Common myeloid progenitor, CD34-positive (primary cell): ENCODE measurements around the gene FHDC1.

Experiments used
- CTCF ChIA-PET: fragments of 350-600 bp; sonication (Branson Sonifier 250); formaldehyde crosslinking; loops from one replicate; lab custom pipeline; 2021; ENCODE audit warnings: antibody characterized with exemption; lab: Charles Lee
- POLR2A ChIA-PET: fragments of 350-600 bp; sonication (Branson Sonifier 250); formaldehyde crosslinking; loops from one replicate; lab custom pipeline; 2021; ENCODE audit warnings: antibody characterized with exemption; lab: Charles Lee
- DNase-seq, 3 donors: peaks; one replicate each; pipeline versions ENCODE4 v3.0.0 to v3.0.0-alpha.2; 2013
- H3K27ac ChIP-seq, 2 experiments: 1 replicate in 1 of 2; 2 replicates in 1 of 2; pipeline ENCODE4 v1.7.0; 2013; ENCODE audit warnings: inconsistent platforms in 2 of 2, low read length in 2 of 2, mild to moderate bottlenecking in 2 of 2, low read depth in 1 of 2, moderate library complexity in 1 of 2; ENCODE audit not compliant: severe bottlenecking in 2 of 2, insufficient read depth in 1 of 2, poor library complexity in 1 of 2
- H3K27me3 ChIP-seq, 5 experiments: replicated peaks in 2 of 5; 1 replicate in 3 of 5; 2 replicates in 2 of 5; pipeline versions ENCODE4 v1.6.1 to v1.7.0; 2013; ENCODE audit warnings: low read length in 4 of 5, mild to moderate bottlenecking in 2 of 5, moderate library complexity in 2 of 5, inconsistent platforms in 1 of 5; ENCODE audit not compliant: insufficient read depth in 5 of 5, control insufficient read depth in 4 of 5
- H3K36me3 ChIP-seq, 4 experiments: 1 replicate in 2 of 4; 2 replicates in 2 of 4; pipeline versions ENCODE4 v1.6.1 to v1.7.0; 2013; ENCODE audit warnings: low read length in 3 of 4, control low read depth in 1 of 4, mild to moderate bottlenecking in 1 of 4; ENCODE audit not compliant: control insufficient read depth in 4 of 4, insufficient read depth in 4 of 4
- H3K4me1 ChIP-seq, 4 experiments: 1 replicate in 3 of 4; 2 replicates in 1 of 4; pipeline versions ENCODE4 v1.6.1 to v1.7.1; 2013; ENCODE audit warnings: low read length in 3 of 4, mild to moderate bottlenecking in 3 of 4, control low read depth in 1 of 4, inconsistent platforms in 1 of 4, moderate library complexity in 1 of 4; ENCODE audit not compliant: control insufficient read depth in 4 of 4, insufficient read depth in 4 of 4; ENCODE audit errors: control extremely low read depth in 1 of 4
- H3K4me3 ChIP-seq, 7 experiments: 1 replicate in 4 of 7; 2 replicates in 3 of 7; pipeline versions ENCODE4 v1.5.1 to v1.7.0; 2013; ENCODE audit warnings: mild to moderate bottlenecking in 7 of 7, low read length in 6 of 7, moderate library complexity in 6 of 7, inconsistent platforms in 2 of 7, low read depth in 2 of 7, control low read depth in 1 of 7; ENCODE audit not compliant: insufficient read depth in 4 of 7, control insufficient read depth in 1 of 7; ENCODE audit errors: extremely low read depth in 1 of 7
- H3K9me3 ChIP-seq, 5 experiments: 1 replicate in 4 of 5; 2 replicates in 1 of 5; pipeline versions ENCODE4 v1.6.1 to v1.7.1; 2013; ENCODE audit warnings: low read length in 4 of 5, mild to moderate bottlenecking in 2 of 5, inconsistent platforms in 1 of 5, low read depth in 1 of 5, moderate library complexity in 1 of 5; ENCODE audit not compliant: control insufficient read depth in 4 of 5, insufficient read depth in 2 of 5; ENCODE audit errors: control extremely low read depth in 1 of 5
- WGBS: methylation state at CpG from one replicate; pipeline ENCODE4 v1.1.5; 2013; ENCODE audit not compliant: insufficient coverage; 5-methylcytosine and 5-hydroxymethylcytosine counted together

FHDC1 gene

DNA sequence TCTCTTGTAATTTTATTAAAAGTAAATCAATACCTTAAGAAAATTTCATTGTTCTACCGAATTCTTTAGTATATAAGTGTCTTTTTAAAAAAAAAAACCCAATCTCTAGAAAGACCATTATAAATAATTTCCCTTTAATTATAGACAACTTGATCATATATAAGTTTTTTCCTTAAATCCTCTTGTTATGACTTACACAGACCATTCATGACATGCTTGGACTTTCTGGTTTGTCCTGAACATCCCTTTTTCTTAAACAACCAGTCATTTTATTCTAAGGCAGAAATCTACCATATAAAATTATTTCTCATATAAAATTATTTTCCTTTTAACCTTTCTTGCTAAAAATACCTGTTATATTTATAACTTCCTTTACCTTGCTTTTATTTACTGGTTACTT lies 15.4 kb upstream of the FHDC1 start:
- POLR2A ChIA-PET, result no interaction called here
- Histone ChIP-seq H3K4me3 (no peak overlapping the region), H3K9me3 (peaks cover 3 to 15% (median 8%) of the 10 kb centered on the region in 5 experiments), H3K4me1 (no peaks in the 10 kb centered on the region), H3K27ac (no peak overlapping the region), H3K36me3 (no peaks in the 10 kb centered on the region), H3K27me3 (no peaks in the 10 kb centered on the region)
- no CpG with 5 or more reads among the region's 1 CpG for WGBS
- CTCF ChIA-PET, result no interaction called here
- DNase-seq, result peak in 2 of 3 donors; percentile 45 to 50

DNA sequence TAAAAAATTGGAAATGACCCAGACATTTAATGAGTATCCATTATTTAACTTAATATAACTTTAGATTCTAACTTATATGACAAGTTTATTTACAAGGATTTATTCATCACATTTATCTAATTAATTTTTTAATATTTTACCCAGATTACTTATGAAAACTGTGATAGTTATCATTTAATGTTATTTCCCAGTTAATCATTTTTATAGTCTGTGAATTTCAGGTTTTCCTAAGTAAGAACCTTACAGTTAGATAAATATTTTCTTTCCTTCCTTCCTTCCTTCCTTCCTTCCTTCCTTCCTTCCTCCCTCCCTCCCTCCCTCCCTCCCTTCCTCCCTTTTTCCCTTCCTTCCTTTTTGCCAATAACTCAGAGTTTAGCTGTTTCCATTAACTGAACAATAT lies 14.8 kb upstream of the FHDC1 start:
- DNase-seq, result no peak
- ChIA-PET CTCF (no interaction called here), POLR2A (no interaction called here)
- Histone ChIP-seq H3K27me3 (no peaks in the 10 kb centered on the region), H3K36me3 (no peaks in the 10 kb centered on the region), H3K4me3 (no peak overlapping the region), H3K9me3 (peaks cover 3 to 15% (median 8%) of the 10 kb centered on the region in 5 experiments), H3K27ac (no peak overlapping the region), H3K4me1 (no peaks in the 10 kb centered on the region)

DNA sequence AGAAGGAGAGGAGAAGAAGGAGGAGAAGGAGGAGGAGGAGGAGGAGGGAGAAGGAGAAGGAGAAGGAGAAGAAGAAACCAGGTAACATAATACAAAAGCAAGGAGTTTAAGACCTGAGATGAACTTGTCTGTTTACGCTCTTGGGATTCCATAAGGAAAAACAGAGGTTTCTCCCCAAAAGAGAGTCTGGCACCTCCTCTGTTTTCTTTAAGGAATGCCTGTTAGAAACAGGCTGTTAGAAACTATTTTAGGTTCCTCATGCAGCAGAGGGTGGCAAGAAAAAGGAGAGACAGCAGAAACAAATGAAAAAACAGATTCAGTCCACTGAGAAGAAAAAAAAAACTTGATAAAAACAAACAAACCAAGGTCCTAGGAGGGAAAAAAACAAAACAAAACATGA lies 10.3 kb upstream of the FHDC1 start:
- peaks cover 0 to 8% (median 1%) of the 10 kb centered on the region in 4 experiments for H3K4me1 ChIP-seq
- no peak for DNase-seq
- ChIA-PET POLR2A (interaction anchor here (0.6 kb wide), 1 partner anchor 132 kb away, joined by 4 read pairs; no protein-coding TSS in a partner anchor), CTCF (no interaction called here)
- WGBS, result 100% methylated on average over 1 of the region's 1 CpG
- no peaks in the 10 kb centered on the region for H3K36me3 ChIP-seq
- no peak overlapping the region for H3K27ac ChIP-seq
- H3K27me3 ChIP-seq, result peaks cover 0 to 3% (median 0%) of the 10 kb centered on the region in 5 experiments
- no peak overlapping the region for H3K4me3 ChIP-seq
- no peaks in the 10 kb centered on the region for H3K9me3 ChIP-seq

DNA sequence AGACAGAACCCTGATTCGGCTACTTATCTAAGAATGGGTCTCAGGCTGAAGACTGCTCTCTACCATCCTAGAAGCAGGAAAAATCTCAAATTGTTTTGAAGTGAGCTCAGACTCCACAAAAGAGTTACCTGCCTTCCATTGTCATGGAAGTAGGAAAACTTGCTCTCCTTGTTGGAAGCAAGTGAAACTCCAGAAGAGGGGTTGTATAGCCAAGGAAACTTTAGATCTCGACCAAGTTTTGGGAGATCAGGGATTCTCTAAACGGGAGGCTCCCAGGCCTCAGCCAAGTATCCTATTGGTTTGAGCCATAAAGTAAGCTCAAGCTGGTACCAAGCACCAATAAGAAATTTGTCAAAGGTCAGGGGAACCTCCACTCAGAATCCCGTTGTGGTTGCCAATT lies 9.2 kb upstream of the FHDC1 start:
- H3K9me3 ChIP-seq, result no peaks in the 10 kb centered on the region
- H3K27ac ChIP-seq, result no peak overlapping the region
- WGBS, result 91% methylated on average over 4 of the region's 4 CpGs
- H3K36me3 ChIP-seq, result no peaks in the 10 kb centered on the region
- no peak overlapping the region for H3K4me3 ChIP-seq
- CTCF ChIA-PET, result interaction anchor here (0.8 kb wide), 1 partner anchor 17 kb away, joined by 3 read pairs; no protein-coding TSS in a partner anchor
- POLR2A ChIA-PET, result no interaction called here
- no peak for DNase-seq
- peaks cover 0 to 8% (median 1%) of the 10 kb centered on the region in 4 experiments for H3K4me1 ChIP-seq
- H3K27me3 ChIP-seq, result peaks cover 0 to 3% (median 0%) of the 10 kb centered on the region in 5 experiments

DNA sequence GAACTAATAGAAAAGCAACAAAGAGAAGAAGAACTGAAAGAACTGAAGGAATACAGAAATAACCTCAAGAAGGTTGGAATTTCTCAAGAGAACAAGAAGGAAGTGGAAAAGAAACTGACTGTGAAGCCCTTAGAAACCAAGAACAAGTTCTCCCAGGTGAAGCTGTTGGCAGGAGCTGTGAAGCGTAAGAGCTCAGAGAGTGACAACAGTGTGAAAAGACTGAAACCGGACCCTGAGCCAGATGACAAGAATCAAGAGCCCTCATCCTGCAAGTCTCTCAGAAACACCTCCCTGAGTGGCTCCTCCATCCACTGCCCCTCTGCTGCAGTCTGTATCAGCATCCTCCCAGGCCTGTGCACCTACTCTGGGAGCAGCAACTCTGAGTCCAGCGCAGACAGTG lies 8.4 kb upstream of the FHDC1 start:
- Histone ChIP-seq H3K4me1 (peaks cover 0 to 8% (median 1%) of the 10 kb centered on the region in 4 experiments), H3K27ac (no peak overlapping the region), H3K27me3 (peaks cover 0 to 5% (median under 1%) of the 10 kb centered on the region in 5 experiments), H3K36me3 (no peaks in the 10 kb centered on the region), H3K9me3 (no peaks in the 10 kb centered on the region), H3K4me3 (no peak overlapping the region)
- WGBS, result 96% methylated on average over 3 of the region's 3 CpGs
- DNase-seq, result no peak
- POLR2A ChIA-PET, result no interaction called here
- CTCF ChIA-PET, result interaction anchor here (0.8 kb wide), 1 partner anchor 18 kb away, joined by 3 read pairs; no protein-coding TSS in a partner anchor

DNA sequence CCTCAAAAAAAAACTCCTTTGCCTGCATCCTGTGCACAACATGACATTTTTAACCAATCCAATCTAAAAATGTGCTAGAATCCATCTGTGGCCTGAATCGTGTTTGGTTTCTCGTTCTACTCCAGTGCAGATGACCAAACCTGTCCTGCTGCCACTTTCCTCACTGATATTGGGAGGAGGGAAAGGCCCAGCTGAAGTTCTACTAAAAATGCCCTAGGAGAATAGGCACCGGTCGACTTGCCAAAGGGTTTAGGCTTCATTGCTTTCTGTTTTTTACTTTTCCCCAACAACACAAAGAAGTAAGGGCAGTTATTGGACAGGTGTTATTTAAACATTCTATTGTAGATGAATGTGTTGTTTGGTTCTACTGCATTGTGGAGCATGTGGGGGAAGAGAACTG lies 7.8 kb upstream of the FHDC1 start:
- DNase-seq, result no peak
- POLR2A ChIA-PET, result no interaction called here
- no peaks in the 10 kb centered on the region for H3K36me3 ChIP-seq
- H3K4me3 ChIP-seq, result no peak overlapping the region
- H3K27me3 ChIP-seq, result peaks cover 0 to 9% (median 2%) of the 10 kb centered on the region in 5 experiments
- CTCF ChIA-PET, result no interaction called here
- H3K27ac ChIP-seq, result no peak overlapping the region
- 100% methylated on average over 2 of the region's 4 CpGs for WGBS
- no peaks in the 10 kb centered on the region for H3K9me3 ChIP-seq
- peaks cover 0 to 8% (median 1%) of the 10 kb centered on the region in 4 experiments for H3K4me1 ChIP-seq

DNA sequence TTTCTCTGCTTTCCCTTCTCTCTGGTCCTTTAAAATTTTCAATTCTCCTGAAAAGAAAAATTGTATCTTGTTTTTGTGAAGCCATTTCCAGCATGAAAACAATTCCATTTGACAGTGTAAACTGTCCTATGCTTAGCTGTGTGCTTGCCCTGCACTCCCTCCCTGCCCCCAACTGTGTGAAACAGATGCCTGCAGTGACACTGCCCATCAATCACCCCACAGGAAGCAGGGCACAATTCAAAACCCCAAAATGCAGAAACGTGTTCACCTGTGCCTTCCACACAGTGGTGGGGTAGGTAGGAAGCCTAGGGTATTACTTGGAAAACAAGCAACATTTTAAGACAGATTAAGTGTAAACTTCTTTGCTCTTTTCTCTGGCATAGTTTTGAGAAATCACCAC lies 6.2 kb upstream of the FHDC1 start:
- no peak overlapping the region for H3K4me3 ChIP-seq
- ChIA-PET POLR2A (no interaction called here), CTCF (interaction anchor here (1.0 kb wide), 1 partner anchor 475 kb away, joined by 3 read pairs; no protein-coding TSS in a partner anchor)
- H3K36me3 ChIP-seq, result no peaks in the 10 kb centered on the region
- no peak overlapping the region for H3K27ac ChIP-seq
- H3K9me3 ChIP-seq, result no peaks in the 10 kb centered on the region
- H3K27me3 ChIP-seq, result peaks cover 0 to 22% (median 7%) of the 10 kb centered on the region in 5 experiments
- WGBS, result no CpG with 5 or more reads among the region's 1 CpG
- no peak for DNase-seq
- H3K4me1 ChIP-seq, result peaks cover 0 to 8% (median 1%) of the 10 kb centered on the region in 4 experiments
